HepG2 (cell line): ENCODE data around the gene CLTA. TPM values are rescaled to one million over a fixed set of nuclear protein-coding genes. Genes with fewer than 3 reads are reported as not detected.

Source experiments
- CCDC6 ChIP-seq: sonication (generic); formaldehyde crosslinking; IDR thresholded peaks from 2 replicates; pipeline ENCODE4 v1.8.1; 2022; ENCODE audit warnings: mild to moderate bottlenecking, missing genetic modification reagents, moderate library complexity
- FOXA1 ChIP-seq, 2 experiments: fragments of 450-650 bp in 1 of 2; sonication (generic) in 1 of 2; formaldehyde crosslinking in 1 of 2; IDR thresholded peaks; 2 replicates each; pipeline versions ENCODE4 v1.4.0 to v1.6.1; 2016 to 2020; ENCODE audit warnings: missing genetic modification reagents in 1 of 2
- GABPA ChIP-seq, 2 experiments: IDR thresholded peaks; 2 replicates each; pipeline ENCODE4 v1.6.1; 2011 to 2016; ENCODE audit warnings: low read depth in 2 of 2, low read length in 1 of 2, missing biosample characterization in 1 of 2, missing genetic modification characterization in 1 of 2
- GATA4 ChIP-seq: sonication (generic); IDR thresholded peaks from 2 replicates; pipeline ENCODE4 v1.6.1; 2016; ENCODE audit warnings: antibody characterized with exemption, low read depth, borderline replicate concordance
- JUNB ChIP-seq: sonication (generic); formaldehyde crosslinking; IDR thresholded peaks from 2 replicates; pipeline ENCODE4 v1.8.0; 2022; ENCODE audit warnings: missing genetic modification reagents, mild to moderate bottlenecking, borderline replicate concordance
- KLF15 ChIP-seq: sonication (generic); formaldehyde crosslinking; IDR thresholded peaks from 2 replicates; pipeline ENCODE4 v1.8.1; 2023; ENCODE audit warnings: borderline replicate concordance, mild to moderate bottlenecking, inconsistent platforms, missing genetic modification reagents, mixed read lengths
- NFE2L1 ChIP-seq: sonication (generic); formaldehyde crosslinking; IDR thresholded peaks from 2 replicates; pipeline ENCODE4 v1.4.0; 2020; ENCODE audit warnings: missing genetic modification reagents, mild to moderate bottlenecking, borderline replicate concordance
- SMAD1 ChIP-seq: sonication (generic); formaldehyde crosslinking; IDR thresholded peaks from 2 replicates; pipeline ENCODE4 v1.4.0; 2020; ENCODE audit warnings: missing genetic modification reagents, low read depth, mild to moderate bottlenecking, borderline replicate concordance
- THYN1 ChIP-seq: sonication (generic); formaldehyde crosslinking; IDR thresholded peaks from 2 replicates; pipeline ENCODE4 v1.8.1; 2023; ENCODE audit warnings: low read depth, mild to moderate bottlenecking, moderate library complexity, missing genetic modification reagents, borderline replicate concordance
- ZFYVE20 ChIP-seq: sonication (generic); formaldehyde crosslinking; IDR thresholded peaks from 2 replicates; pipeline ENCODE4 v1.8.0; 2023; ENCODE audit warnings: low read depth, mild to moderate bottlenecking, moderate library complexity, missing genetic modification reagents, borderline replicate concordance
- ZNF124 ChIP-seq: sonication (generic); formaldehyde crosslinking; IDR thresholded peaks from 2 replicates; pipeline ENCODE4 v1.4.0; 2020; ENCODE audit warnings: missing genetic modification reagents
- ZNF20 ChIP-seq: sonication (generic); formaldehyde crosslinking; IDR thresholded peaks from 2 replicates; pipeline ENCODE4 v1.4.0; 2020; ENCODE audit warnings: mild to moderate bottlenecking, moderate library complexity, missing genetic modification reagents
- polyA plus RNA-seq, 8 experiments: library from polyadenylated mRNA; depleted of rRNA in 3 of 8; stranded (reverse) in 7 of 8; unstranded in 1 of 8; fragments of >200 nt; fragmentation: Illumina TruSeq in 4 of 8; extraction: Trizol in 4 of 8; gene quantifications; 2 replicates each; pipeline versions ENCODE4 v1.2.1 to v1.2.3, GENCODE V29; 2011 to 2016; ENCODE audit warnings: low read depth in 4 of 8, missing spikeins in 1 of 8, mixed read lengths in 1 of 8; ENCODE audit not compliant: insufficient read depth in 1 of 8
- total RNA-seq, 5 experiments: library from RNA; depleted of rRNA; stranded (reverse); fragments of >200 nt; fragmentation: Illumina TruSeq; extraction: Trizol; gene quantifications; 2 replicates each; pipeline ENCODE4 v1.2.3, GENCODE V29; 2016; ENCODE audit warnings: low read depth in 1 of 5
- TF ChIP-seq, protein P1 (sequence below): sonication (generic); formaldehyde crosslinking; conservative IDR thresholded peaks from 2 replicates; pipeline ENCODE4 v1.8.0; 2022; ENCODE audit warnings: missing genetic modification reagents
- TF ChIP-seq, protein P2 (sequence below): sonication (generic); formaldehyde crosslinking; IDR thresholded peaks from 2 replicates; pipeline ENCODE4 v1.4.0; 2020; ENCODE audit warnings: missing genetic modification reagents
- TF ChIP-seq, protein P3 (sequence below): sonication (generic); formaldehyde crosslinking; IDR thresholded peaks from 2 replicates; pipeline ENCODE4 v1.5.0; 2020; ENCODE audit warnings: mild to moderate bottlenecking, missing genetic modification reagents
- TF ChIP-seq, protein P4 (sequence below): sonication (generic); formaldehyde crosslinking; IDR thresholded peaks from 2 replicates; pipeline ENCODE4 v1.5.1; 2020; ENCODE audit warnings: missing genetic modification reagents, mild to moderate bottlenecking, borderline replicate concordance

CLTA gene
- total and polyA plus RNA-seq, 2 of the 13 experiments (the other 11 are each of a cell fraction or from before 2014, with no cell fraction given), result 143 to 222 TPM

DNA sequence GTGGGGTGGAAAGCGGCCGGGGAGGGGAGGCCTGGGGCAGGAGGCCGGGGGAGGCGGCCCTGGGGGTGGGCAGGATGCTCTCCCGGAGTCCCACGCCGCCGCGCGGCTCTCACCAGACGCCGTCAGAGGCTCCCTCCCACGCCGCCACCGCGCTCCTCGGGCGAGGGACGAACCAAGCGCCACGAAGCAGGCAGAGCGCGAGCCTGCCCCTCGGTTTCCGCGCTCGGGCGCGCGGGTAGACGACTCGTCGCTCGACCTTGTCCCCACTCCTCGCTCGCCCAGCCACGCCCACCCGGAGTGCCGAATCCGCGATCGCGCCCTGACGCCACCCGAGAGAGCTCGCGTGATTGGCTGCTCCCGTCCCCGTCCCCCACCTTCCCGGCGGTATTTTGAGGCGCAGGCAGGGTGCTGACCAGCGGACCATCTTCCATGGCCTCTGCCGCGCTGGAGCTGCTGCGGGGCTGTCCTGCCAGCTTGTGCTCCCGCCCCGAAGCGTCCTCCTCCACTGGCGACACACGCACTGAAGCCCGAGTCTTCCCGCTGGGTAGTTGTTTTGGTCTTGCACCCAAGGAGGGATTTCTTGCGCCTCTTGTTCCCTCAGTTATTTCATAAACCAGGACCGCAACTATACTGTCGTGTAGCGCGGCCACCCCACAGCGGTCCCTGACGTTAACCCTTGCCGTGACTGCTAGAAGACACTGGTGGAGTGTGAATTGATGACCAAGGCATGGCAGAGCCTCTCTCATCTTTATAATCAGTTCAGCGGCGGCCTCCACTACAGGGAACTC is 67.7 kb downstream of the CLTA start, which contains the start of gene GNE (continued):
- TF ChIP-seq, protein P1, sequence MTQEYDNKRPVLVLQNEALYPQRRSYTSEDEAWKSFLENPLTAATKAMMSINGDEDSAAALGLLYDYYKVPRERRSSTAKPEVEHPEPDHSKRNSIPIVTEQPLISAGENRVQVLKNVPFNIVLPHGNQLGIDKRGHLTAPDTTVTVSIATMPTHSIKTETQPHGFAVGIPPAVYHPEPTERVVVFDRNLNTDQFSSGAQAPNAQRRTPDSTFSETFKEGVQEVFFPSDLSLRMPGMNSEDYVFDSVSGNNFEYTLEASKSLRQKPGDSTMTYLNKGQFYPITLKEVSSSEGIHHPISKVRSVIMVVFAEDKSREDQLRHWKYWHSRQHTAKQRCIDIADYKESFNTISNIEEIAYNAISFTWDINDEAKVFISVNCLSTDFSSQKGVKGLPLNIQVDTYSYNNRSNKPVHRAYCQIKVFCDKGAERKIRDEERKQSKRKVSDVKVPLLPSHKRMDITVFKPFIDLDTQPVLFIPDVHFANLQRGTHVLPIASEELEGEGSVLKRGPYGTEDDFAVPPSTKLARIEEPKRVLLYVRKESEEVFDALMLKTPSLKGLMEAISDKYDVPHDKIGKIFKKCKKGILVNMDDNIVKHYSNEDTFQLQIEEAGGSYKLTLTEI (CRISPR knock-in tag), result no peak
- TF ChIP-seq THYN1 (CRISPR knock-in tag), result no peak
- TF ChIP-seq, protein P2, sequence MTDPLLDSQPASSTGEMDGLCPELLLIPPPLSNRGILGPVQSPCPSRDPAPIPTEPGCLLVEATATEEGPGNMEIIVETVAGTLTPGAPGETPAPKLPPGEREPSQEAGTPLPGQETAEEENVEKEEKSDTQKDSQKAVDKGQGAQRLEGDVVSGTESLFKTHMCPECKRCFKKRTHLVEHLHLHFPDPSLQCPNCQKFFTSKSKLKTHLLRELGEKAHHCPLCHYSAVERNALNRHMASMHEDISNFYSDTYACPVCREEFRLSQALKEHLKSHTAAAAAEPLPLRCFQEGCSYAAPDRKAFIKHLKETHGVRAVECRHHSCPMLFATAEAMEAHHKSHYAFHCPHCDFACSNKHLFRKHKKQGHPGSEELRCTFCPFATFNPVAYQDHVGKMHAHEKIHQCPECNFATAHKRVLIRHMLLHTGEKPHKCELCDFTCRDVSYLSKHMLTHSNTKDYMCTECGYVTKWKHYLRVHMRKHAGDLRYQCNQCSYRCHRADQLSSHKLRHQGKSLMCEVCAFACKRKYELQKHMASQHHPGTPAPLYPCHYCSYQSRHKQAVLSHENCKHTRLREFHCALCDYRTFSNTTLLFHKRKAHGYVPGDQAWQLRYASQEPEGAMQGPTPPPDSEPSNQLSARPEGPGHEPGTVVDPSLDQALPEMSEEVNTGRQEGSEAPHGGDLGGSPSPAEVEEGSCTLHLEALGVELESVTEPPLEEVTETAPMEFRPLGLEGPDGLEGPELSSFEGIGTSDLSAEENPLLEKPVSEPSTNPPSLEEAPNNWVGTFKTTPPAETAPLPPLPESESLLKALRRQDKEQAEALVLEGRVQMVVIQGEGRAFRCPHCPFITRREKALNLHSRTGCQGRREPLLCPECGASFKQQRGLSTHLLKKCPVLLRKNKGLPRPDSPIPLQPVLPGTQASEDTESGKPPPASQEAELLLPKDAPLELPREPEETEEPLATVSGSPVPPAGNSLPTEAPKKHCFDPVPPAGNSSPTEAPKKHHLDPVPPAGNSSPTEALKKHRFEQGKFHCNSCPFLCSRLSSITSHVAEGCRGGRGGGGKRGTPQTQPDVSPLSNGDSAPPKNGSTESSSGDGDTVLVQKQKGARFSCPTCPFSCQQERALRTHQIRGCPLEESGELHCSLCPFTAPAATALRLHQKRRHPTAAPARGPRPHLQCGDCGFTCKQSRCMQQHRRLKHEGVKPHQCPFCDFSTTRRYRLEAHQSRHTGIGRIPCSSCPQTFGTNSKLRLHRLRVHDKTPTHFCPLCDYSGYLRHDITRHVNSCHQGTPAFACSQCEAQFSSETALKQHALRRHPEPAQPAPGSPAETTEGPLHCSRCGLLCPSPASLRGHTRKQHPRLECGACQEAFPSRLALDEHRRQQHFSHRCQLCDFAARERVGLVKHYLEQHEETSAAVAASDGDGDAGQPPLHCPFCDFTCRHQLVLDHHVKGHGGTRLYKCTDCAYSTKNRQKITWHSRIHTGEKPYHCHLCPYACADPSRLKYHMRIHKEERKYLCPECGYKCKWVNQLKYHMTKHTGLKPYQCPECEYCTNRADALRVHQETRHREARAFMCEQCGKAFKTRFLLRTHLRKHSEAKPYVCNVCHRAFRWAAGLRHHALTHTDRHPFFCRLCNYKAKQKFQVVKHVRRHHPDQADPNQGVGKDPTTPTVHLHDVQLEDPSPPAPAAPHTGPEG (CRISPR knock-in tag), result peak; percentile 58; the same call in 1 of the 2 replicates
- peak; percentile 85; the same call in 1 of the 2 replicates for TF ChIP-seq SMAD1 (CRISPR knock-in tag)
- peak; percentile 63; the same call in 1 of the 2 replicates for TF ChIP-seq NFE2L1
- peak; percentile 96; the same call in 1 of the 2 replicates for TF ChIP-seq CCDC6 (CRISPR knock-in tag)
- TF ChIP-seq, protein P3, sequence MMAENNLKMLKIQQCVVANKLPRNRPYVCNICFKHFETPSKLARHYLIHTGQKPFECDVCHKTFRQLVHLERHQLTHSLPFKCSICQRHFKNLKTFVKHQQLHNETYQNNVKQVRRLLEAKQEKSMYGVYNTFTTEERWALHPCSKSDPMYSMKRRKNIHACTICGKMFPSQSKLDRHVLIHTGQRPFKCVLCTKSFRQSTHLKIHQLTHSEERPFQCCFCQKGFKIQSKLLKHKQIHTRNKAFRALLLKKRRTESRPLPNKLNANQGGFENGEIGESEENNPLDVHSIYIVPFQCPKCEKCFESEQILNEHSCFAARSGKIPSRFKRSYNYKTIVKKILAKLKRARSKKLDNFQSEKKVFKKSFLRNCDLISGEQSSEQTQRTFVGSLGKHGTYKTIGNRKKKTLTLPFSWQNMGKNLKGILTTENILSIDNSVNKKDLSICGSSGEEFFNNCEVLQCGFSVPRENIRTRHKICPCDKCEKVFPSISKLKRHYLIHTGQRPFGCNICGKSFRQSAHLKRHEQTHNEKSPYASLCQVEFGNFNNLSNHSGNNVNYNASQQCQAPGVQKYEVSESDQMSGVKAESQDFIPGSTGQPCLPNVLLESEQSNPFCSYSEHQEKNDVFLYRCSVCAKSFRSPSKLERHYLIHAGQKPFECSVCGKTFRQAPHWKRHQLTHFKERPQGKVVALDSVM (CRISPR knock-in tag), result peak; percentile 61
- TF ChIP-seq KLF15 (CRISPR knock-in tag), result peak; percentile 91; the same call in 1 of the 2 replicates
- no peak for TF ChIP-seq GATA4
- TF ChIP-seq ZNF124 (CRISPR knock-in tag), result peak; percentile 75
- no peak for TF ChIP-seq GABPA (IDR thresholded peaks at IDR 0.05; ENCODE audit: low read depth, low read length)
- TF ChIP-seq GABPA (CRISPR knock-in tag; IDR thresholded peaks at IDR 0.05; ENCODE audit: low read depth), result no peak
- no peak for TF ChIP-seq FOXA1 (IDR thresholded peaks at IDR 0.05)
- TF ChIP-seq FOXA1 (CRISPR knock-in tag; IDR thresholded peaks at IDR 0.05), result peak; percentile 38; the same call in 1 of the 2 replicates
- TF ChIP-seq JUNB (CRISPR knock-in tag), result peak; percentile 55; the same call in 1 of the 2 replicates
- TF ChIP-seq, protein P4, sequence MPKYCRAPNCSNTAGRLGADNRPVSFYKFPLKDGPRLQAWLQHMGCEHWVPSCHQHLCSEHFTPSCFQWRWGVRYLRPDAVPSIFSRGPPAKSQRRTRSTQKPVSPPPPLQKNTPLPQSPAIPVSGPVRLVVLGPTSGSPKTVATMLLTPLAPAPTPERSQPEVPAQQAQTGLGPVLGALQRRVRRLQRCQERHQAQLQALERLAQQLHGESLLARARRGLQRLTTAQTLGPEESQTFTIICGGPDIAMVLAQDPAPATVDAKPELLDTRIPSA, result peak; percentile 81; the same call in 1 of the 2 replicates
- TF ChIP-seq ZFYVE20, result peak; percentile 64; the same call in 1 of the 2 replicates
- no peak for TF ChIP-seq ZNF20 (CRISPR knock-in tag)
